ENCODE measurements around the gene MED1.

- TF ChIP-seq EZH2phosphoT487 (IDR thresholded peaks at IDR 0.05; ENCODE audit: insufficient read depth, low read depth) (no peak), EZH2 (IDR thresholded peaks at IDR 0.05; ENCODE audit: insufficient read depth, poor library complexity, severe bottlenecking) (no peak)
Measured at GRCh38 chr17:39385040-39385439, 66.0 kb downstream of the MED1 start.

All from GM23248 (cell line).